ENCODE data around the gene HDAC9. TPM values are rescaled to one million over a fixed set of nuclear protein-coding genes. Genes with fewer than 3 reads are reported as not detected.

Gene HDAC9
- total RNA-seq, 4 donors from 2014 or later, result 1.2 to 8.0 (median 1.6) TPM

DNA sequence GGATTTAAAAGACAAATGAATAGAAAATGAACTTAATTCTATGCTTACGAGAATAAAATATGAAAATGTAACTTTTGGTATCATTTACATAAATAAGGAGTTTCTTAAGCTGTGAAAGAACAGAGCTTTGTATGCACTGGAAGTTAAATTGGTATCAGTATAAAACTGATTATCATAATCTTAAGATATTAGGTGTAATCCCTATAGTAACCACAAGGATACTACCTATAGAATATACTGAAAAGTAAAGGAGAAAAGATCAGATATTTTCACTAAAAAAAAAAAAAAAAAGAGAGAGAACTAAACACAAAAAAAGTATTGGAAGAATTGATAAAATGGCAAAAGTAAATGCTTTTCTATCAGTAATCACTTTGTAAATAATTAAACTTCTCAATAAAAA is 521.8 kb downstream of the HDAC9 start:
- Histone ChIP-seq H3K9me3 (peaks cover 0 to 9% (median 0%) of the 10 kb centered on the region in 3 donors), H3K36me3 (no peaks in the 10 kb centered on the region), H3K4me3 (no peak overlapping the region), H3K27me3 (no peaks in the 10 kb centered on the region), H3K27ac (no peak overlapping the region), H3K4me1 (no peaks in the 10 kb centered on the region)
- intact Hi-C loops (cut with DNase I), result no loop called here
- no peak for DNase-seq
- TF ChIP-seq POLR2A (IDR thresholded peaks at IDR 0.05) (no peak), CTCF (IDR thresholded peaks at IDR 0.05) (no peak)
- WGBS, 2 donors, result 70 to 86% methylated on average over 1 of the region's 1 CpG

- Histone ChIP-seq H3K4me3 (no peak overlapping the region), H3K27me3 (no peaks in the 10 kb centered on the region), H3K4me1 (no peaks in the 10 kb centered on the region), H3K36me3 (no peaks in the 10 kb centered on the region), H3K9me3 (peaks cover 0 to 9% (median 0%) of the 10 kb centered on the region in 3 donors), H3K27ac (no peak overlapping the region)
- DNase-seq, result no peak
- TF ChIP-seq CTCF (IDR thresholded peaks at IDR 0.05), result no peak
- no peak for TF ChIP-seq POLR2A (IDR thresholded peaks at IDR 0.05)
- 50 to 58% methylated on average over 2 of the region's 2 CpGs for WGBS, 2 donors
- intact Hi-C loops (cut with DNase I), result no loop called here
Measured at GRCh38 chr7:19020062-19020461, 524.5 kb downstream of the HDAC9 start.

- H3K4me1 ChIP-seq, result no peaks in the 10 kb centered on the region
- H3K27me3 ChIP-seq, result no peaks in the 10 kb centered on the region
- WGBS, 2 donors, result 47 to 56% methylated on average over 2 of the region's 2 CpGs
- intact Hi-C loops (cut with DNase I), result no loop called here
- no peak overlapping the region for H3K27ac ChIP-seq
- H3K9me3 ChIP-seq, result peaks cover 0 to 9% (median 0%) of the 10 kb centered on the region in 3 donors
- H3K36me3 ChIP-seq, result no peaks in the 10 kb centered on the region
- no peak for DNase-seq
- no peak overlapping the region for H3K4me3 ChIP-seq
- TF ChIP-seq CTCF (IDR thresholded peaks at IDR 0.05), result no peak
- TF ChIP-seq POLR2A (IDR thresholded peaks at IDR 0.05), result no peak
Measured at GRCh38 chr7:19020711-19021110, 525.2 kb downstream of the HDAC9 start.

DNA sequence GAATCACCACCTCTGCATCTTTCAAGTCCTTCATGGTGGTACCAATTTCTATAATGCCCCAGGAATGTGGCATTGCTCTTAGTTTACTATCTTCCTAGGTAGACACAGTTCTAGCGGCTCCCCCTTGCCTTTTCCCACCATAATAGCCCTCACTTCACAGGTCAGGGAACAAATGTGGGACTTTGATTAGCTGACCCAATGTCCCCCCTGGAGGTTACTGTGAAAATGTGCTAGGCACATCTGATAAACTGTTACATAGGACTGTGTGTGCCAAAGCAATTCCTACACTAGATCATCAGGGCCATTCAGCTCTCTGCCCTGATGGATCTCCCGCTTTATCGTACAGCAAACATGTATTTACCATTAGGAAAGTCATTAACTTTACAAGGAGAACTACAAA is 527.9 kb downstream of the HDAC9 start:
- Histone ChIP-seq H3K36me3 (no peaks in the 10 kb centered on the region), H3K27me3 (no peaks in the 10 kb centered on the region), H3K9me3 (no peaks in the 10 kb centered on the region), H3K27ac (no peak overlapping the region), H3K4me1 (no peaks in the 10 kb centered on the region), H3K4me3 (no peak overlapping the region)
- intact Hi-C loops (cut with DNase I), result no loop called here
- 95 to 100% methylated on average over 2 to 3 of the region's 3 CpGs for WGBS, 2 donors
- TF ChIP-seq CTCF (IDR thresholded peaks at IDR 0.05) (no peak), POLR2A (IDR thresholded peaks at IDR 0.05) (no peak)
- DNase-seq, result no peak

GRCh38 chr7:19024261-19024660 is 528.7 kb downstream of the HDAC9 start:
- TF ChIP-seq POLR2A (IDR thresholded peaks at IDR 0.05), result no peak
- no peak for TF ChIP-seq CTCF (IDR thresholded peaks at IDR 0.05)
- intact Hi-C loops (cut with DNase I), result no loop called here
- H3K4me3 ChIP-seq, result no peak overlapping the region
- 44 to 75% methylated on average over 4 of the region's 4 CpGs for WGBS, 2 donors
- H3K9me3 ChIP-seq, result no peaks in the 10 kb centered on the region
- no peaks in the 10 kb centered on the region for H3K4me1 ChIP-seq
- no peaks in the 10 kb centered on the region for H3K27me3 ChIP-seq
- DNase-seq, result no peak
- H3K36me3 ChIP-seq, result no peaks in the 10 kb centered on the region
- H3K27ac ChIP-seq, result no peak overlapping the region
